GM10266 (cell line): ENCODE results near the gene GLI1.
"Not testable (repeated sequence)": the region's sequence is repeated elsewhere in the genome, so short reads cannot be mapped to it uniquely, and the experiment has no call there.

Experiments
- DNase-seq: peaks from one replicate; pipeline ENCODE4 v3.0.0; 2012; ENCODE audit errors: extremely low spot score
- CTCF ChIP-seq: IDR thresholded peaks from 2 replicates; pipeline ENCODE4 v1.5.1; 2012; ENCODE audit warnings: mild to moderate bottlenecking, low read depth; ENCODE audit not compliant: control insufficient read depth, insufficient read depth; ENCODE audit errors: missing control alignments

GLI1 gene

GRCh38 chr12:57511161-57511560, 51.6 kb downstream of the GLI1 start:
- no peak for TF ChIP-seq CTCF
- DNase-seq = no peak

DNA sequence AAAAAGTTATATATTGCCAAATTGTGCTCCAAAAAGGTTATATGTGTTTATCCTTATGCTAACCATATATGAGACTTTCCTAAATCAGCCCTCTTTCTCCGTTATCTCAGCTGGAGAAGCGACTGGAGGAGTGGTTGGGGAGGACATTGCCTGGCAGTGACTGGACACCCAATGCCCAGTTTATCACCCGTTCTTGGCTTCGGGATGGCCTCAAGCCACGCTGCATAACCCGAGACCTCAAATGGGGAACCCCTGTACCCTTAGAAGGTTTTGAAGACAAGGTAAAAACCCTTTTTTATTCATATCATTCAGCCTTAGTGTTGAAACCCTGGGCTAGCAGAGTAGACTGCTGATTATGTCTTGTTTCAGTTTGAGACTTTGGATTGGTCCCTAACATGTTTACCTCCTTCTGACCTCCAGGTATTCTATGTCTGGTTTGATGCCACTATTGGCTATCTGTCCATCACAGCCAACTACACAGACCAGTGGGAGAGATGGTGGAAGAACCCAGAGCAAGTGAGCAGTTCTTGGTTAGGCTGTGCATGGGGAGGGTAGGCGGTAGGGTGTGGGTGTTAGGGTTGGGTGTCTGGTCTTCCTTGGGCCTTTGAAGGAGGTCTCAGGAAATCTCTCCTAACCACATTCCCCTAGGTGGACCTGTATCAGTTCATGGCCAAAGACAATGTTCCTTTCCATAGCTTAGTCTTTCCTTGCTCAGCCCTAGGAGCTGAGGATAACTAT, 52.2 kb downstream of the GLI1 start:
- DNase-seq = no peak
- no peak for TF ChIP-seq CTCF

- no peak for DNase-seq
- no peak for TF ChIP-seq CTCF
Observed at GRCh38 chr12:57512665-57513064, 53.1 kb downstream of the GLI1 start.

DNA sequence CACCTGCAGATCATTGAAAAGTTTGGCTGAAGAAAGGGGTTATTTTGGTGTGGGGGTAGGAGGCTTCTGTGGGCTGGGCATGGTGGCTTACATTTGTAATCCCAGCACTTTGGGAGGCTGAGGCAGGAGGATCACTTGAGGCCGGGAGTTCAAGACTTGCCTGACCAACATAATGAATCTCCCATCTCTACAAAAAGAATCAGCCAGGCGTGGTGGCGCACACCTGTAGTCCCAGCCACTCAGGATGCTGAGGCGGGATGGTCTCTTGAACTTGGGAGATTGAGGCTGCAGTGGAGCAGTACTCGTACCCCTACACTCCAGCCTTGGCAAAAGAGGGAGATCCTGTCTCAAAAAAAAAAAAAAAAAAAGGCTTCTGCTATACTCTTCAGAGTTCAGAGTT, 53.7 kb downstream of the GLI1 start:
- no peak for DNase-seq
- no peak for TF ChIP-seq CTCF

- DNase-seq = not testable (repeated sequence)
Observed at GRCh38 chr12:57513677-57514076, 54.1 kb downstream of the GLI1 start.

DNA sequence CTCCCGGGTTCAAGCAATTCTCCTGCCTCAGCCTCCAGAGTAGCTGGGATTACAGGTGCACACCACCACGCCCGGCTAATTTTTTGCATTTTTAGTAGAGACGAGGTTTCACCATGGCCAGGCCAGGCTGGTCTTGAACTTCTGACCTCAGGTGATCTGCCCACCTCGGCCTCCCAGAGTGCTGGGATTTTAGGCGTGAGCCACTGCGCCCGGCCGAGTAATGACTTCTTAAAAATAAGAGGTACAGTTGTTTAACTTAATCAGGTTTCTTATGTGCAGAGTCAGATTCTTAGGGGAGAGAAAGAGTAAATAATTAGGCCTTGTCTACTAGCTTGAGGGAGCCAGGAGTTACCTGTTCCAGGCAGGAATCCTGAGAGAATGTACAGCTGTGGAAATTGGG, 54.7 kb downstream of the GLI1 start:
- DNase-seq = not testable (repeated sequence)

- DNase-seq = no peak
Observed at GRCh38 chr12:57514720-57515407, 55.3 kb downstream of the GLI1 start.

More at GRCh38 chr12:57514720-57515407, 55.3 kb downstream of the GLI1 start:
- TF ChIP-seq CTCF = no peak
